Measurements from ENCODE around the gene SOCS2.
A peak's percentile ranks its signal among the peaks of the same experiment; 100 is the strongest.
"Not testable (repeated sequence)": the region's sequence is repeated elsewhere in the genome, so short reads cannot be mapped to it uniquely, and the experiment has no call there.

The SOCS2 gene

DNA sequence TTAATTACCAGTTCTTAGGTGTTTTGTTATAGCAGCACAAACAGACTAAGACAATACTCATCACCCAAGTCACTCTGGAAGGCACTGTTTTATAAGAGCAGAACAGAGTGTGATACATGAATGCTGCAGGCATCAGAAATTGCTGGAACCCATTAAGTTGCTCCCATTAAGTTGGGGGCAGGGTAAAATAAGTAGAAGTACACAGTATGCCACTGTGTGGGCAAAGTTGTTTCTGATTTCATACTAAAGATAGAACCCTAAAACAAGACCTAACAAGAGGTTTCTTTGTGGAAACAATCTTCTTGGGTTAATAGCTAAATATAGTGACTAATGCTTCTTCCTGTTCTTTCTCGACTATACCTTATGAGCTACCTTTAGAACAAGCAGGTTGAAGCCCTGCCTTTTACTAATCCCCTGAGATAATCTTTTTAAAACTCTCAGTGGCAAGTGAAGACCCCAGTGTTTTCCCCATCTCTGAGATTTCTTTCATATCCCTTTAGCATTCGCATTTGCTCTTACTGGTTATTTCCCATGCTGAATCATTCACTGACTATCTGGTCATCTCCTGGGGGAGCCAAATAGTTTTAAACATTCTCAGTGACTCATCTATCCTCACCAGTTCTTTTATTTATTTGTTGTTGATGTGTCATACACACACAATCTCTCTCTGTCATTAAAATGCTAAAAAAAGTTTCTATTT is 52.3 kb downstream of the SOCS2 start:
- TF ChIP-seq, protein P1, sequence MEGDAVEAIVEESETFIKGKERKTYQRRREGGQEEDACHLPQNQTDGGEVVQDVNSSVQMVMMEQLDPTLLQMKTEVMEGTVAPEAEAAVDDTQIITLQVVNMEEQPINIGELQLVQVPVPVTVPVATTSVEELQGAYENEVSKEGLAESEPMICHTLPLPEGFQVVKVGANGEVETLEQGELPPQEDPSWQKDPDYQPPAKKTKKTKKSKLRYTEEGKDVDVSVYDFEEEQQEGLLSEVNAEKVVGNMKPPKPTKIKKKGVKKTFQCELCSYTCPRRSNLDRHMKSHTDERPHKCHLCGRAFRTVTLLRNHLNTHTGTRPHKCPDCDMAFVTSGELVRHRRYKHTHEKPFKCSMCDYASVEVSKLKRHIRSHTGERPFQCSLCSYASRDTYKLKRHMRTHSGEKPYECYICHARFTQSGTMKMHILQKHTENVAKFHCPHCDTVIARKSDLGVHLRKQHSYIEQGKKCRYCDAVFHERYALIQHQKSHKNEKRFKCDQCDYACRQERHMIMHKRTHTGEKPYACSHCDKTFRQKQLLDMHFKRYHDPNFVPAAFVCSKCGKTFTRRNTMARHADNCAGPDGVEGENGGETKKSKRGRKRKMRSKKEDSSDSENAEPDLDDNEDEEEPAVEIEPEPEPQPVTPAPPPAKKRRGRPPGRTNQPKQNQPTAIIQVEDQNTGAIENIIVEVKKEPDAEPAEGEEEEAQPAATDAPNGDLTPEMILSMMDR (IDR thresholded peaks at IDR 0.05; ENCODE audit: borderline replicate concordance, control extremely low read depth, extremely low read depth, insufficient read depth, missing control alignments): no peak
- DNase-seq (ENCODE audit: low spot score): peak; percentile 44
- in situ Hi-C loops (cut with MboI; ENCODE audit: low sequenced_read_pairs, unreplicated experiment): no loop called here

DNA sequence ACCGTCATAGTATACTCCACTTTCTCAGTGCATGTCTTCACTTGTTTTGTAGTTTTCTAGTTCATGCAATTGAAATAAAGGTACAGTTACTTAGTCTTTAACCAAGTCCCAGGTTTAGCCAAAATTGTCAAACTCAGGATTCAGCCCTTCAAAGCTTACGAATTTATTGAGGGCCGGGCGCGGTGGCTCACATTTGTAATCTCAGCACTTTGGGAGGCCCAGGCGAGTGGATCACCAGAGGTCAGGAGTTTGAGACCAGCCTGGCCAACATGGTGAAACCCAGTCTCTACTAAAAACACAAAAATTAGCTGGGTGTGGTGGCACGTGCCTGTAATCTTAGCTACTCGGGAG is 52.8 kb downstream of the SOCS2 start:
- DNase-seq (ENCODE audit: low spot score); in situ Hi-C loops (cut with MboI; ENCODE audit: low sequenced_read_pairs, unreplicated experiment): not testable (repeated sequence)

DNA sequence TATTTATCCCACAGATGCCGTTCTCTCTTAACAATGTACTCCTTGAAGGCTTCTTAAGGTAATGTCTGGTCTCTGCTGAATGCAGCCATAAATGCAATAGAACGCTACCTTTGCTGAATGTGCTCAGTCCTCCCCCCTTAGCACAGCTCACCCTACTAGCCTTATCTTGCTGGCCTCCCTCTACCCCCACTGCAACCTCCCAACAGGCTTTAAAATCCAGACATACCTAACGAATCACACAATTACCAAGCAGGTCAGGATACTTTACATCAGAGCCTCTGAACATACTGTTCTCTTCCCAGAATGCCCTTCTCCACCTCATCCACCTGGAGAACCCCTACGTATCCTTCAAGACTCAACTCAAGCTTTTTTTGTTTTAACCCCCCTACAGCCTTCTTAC is 53.7 kb downstream of the SOCS2 start:
- in situ Hi-C loops (cut with MboI; ENCODE audit: low sequenced_read_pairs, unreplicated experiment): no loop called here
- no peak for DNase-seq (ENCODE audit: low spot score)
- TF ChIP-seq, protein P1 (IDR thresholded peaks at IDR 0.05; ENCODE audit: borderline replicate concordance, control extremely low read depth, extremely low read depth, insufficient read depth, missing control alignments): no peak

Data from GM13976 (cell line).